GM12878 (cell line): ENCODE data around the gene SETSIP. TPM values are rescaled to one million over a fixed set of nuclear protein-coding genes. Genes with fewer than 3 reads are reported as not detected.
"Not testable (repeated sequence)": the region's sequence is repeated elsewhere in the genome, so short reads cannot be mapped to it uniquely, and the experiment has no call there.

Experiments
- ATAC-seq: fragments of 200-7000 bp; cut with Tn5 transposase; 3 replicates; pipeline ENCODE4 v1.9.1; 2020; ENCODE audit warnings: mild to moderate bottlenecking, moderate library complexity
- BruUV-seq: library from RNA; stranded (reverse); fragments of 400-500 nt; replicated peaks from 2 replicates; lab custom pipeline; 2021; lab: Mats Ljungman, UMichigan
- CTCF ChIA-PET: fragments of 300-600 bp; sonication (Branson Sonifier 250); formaldehyde crosslinking; extraction: SDS; loops from one replicate; lab custom pipeline; 2021; ENCODE audit warnings: inconsistent platforms; lab: Yijun Ruan, JAX
- POLR2A ChIA-PET: fragments of 350-600 bp; formaldehyde crosslinking; extraction: SDS; loops from one replicate; lab custom pipeline; 2021; ENCODE audit warnings: inconsistent platforms; lab: Charles Lee
- RAD21 ChIA-PET: fragments of 300-600 bp; sonication (Branson Sonifier 250); formaldehyde crosslinking; loops from one replicate; lab custom pipeline; 2023; ENCODE audit warnings: antibody characterized with exemption; ENCODE audit not compliant: unreplicated experiment; lab: Charles Lee
- SMC1A ChIA-PET: fragments of 300-600 bp; sonication (Branson Sonifier 250); formaldehyde crosslinking; loops from one replicate; lab custom pipeline; 2023; ENCODE audit not compliant: unreplicated experiment, uncharacterized antibody; lab: Charles Lee
- DNase-seq: peaks from one replicate; pipeline ENCODE4 v3.0.0-alpha.2; 2011; ENCODE audit warnings: low read depth, low spot score
- FAIRE-seq: peaks from 3 replicates; lab custom pipeline; 2011; peaks lifted over from hg19 to GRCh38; lab: Jason Lieb, UNC
- H2AFZ ChIP-seq: 2 replicates; pipeline ENCODE4 v1.6.0; 2011; ENCODE audit warnings: low read depth, low read length, control low read depth; ENCODE audit not compliant: control insufficient read depth
- H3K27ac ChIP-seq: 2 replicates; pipeline ENCODE4 v1.5.1; 2011; ENCODE audit warnings: control low read depth; ENCODE audit not compliant: control insufficient read depth, insufficient read depth
- H3K27me3 ChIP-seq, 2 experiments: replicated peaks in 1 of 2; 2 replicates each; pipeline versions ENCODE4 v1.6.0 to v1.6.1; 2011; ENCODE audit warnings: low read length in 1 of 2; ENCODE audit not compliant: control insufficient read depth in 2 of 2, insufficient read depth in 2 of 2
- H3K36me3 ChIP-seq, 2 experiments: 2 replicates each; pipeline ENCODE4 v1.5.1; 2011; ENCODE audit warnings: low read length in 1 of 2; ENCODE audit not compliant: control insufficient read depth in 2 of 2, insufficient read depth in 2 of 2
- H3K4me1 ChIP-seq: 2 replicates; pipeline ENCODE4 v1.6.1; 2011; ENCODE audit warnings: mild to moderate bottlenecking, low read length, moderate library complexity, mixed read lengths; ENCODE audit not compliant: control insufficient read depth, insufficient read depth
- H3K4me2 ChIP-seq: 2 replicates; pipeline ENCODE4 v1.6.0; 2011; ENCODE audit warnings: control low read depth; ENCODE audit not compliant: control insufficient read depth, insufficient read depth
- H3K4me3 ChIP-seq: fragments of 200-600 bp; sonication (generic); 2 replicates; pipeline ENCODE4 v1.5.1; 2016
- H3K79me2 ChIP-seq: 2 replicates; pipeline ENCODE4 v1.6.0; 2011; ENCODE audit warnings: low read length; ENCODE audit not compliant: control insufficient read depth, insufficient read depth
- H3K9ac ChIP-seq: 2 replicates; pipeline ENCODE4 v1.8.0; 2011; ENCODE audit warnings: low read length, control low read depth, mixed read lengths; ENCODE audit not compliant: control insufficient read depth, insufficient read depth
- H3K9me3 ChIP-seq: replicated peaks from 3 replicates; pipeline ENCODE4 v1.5.1; 2011; ENCODE audit warnings: mild to moderate bottlenecking, low read length; ENCODE audit not compliant: control insufficient read depth, insufficient read depth
- H4K20me1 ChIP-seq: 2 replicates; pipeline ENCODE4 v1.6.0; 2011; ENCODE audit not compliant: control insufficient read depth, insufficient read depth
- CEBPB ChIP-seq, 2 experiments: fragments of 150-350 bp in 1 of 2; IDR thresholded peaks; 2 replicates each; pipeline ENCODE4 v1.6.1; 2012 to 2014; ENCODE audit warnings: low read depth in 2 of 2, low read length in 2 of 2, borderline replicate concordance in 1 of 2, inconsistent platforms in 1 of 2
- CTCF ChIP-seq, 3 experiments: IDR thresholded peaks in 2 of 3; conservative IDR thresholded peaks in 1 of 3; 2 replicates each; pipeline ENCODE4 v1.5.1; 2011; ENCODE audit warnings: low read depth in 3 of 3, low read length in 3 of 3, mild to moderate bottlenecking in 3 of 3, control low read depth in 2 of 3, moderate library complexity in 2 of 3, inconsistent platforms in 1 of 3, mixed read lengths in 1 of 3; ENCODE audit not compliant: control insufficient read depth in 2 of 3, insufficient read depth in 1 of 3; ENCODE audit errors: extremely low read depth in 1 of 3
- EZH2 ChIP-seq: IDR thresholded peaks from 2 replicates; pipeline ENCODE4 v1.6.1; 2012; ENCODE audit warnings: low read depth, mild to moderate bottlenecking, control low read depth, inconsistent platforms, low read length, borderline replicate concordance; ENCODE audit not compliant: control insufficient read depth
- NR2F1 ChIP-seq: fragments of 450-650 bp; conservative IDR thresholded peaks from 2 replicates; pipeline ENCODE4 v1.6.1; 2017; ENCODE audit warnings: mild to moderate bottlenecking
- SMAD1 ChIP-seq: fragments of 450-650 bp; IDR thresholded peaks from 2 replicates; pipeline ENCODE4 v1.6.1; 2018; ENCODE audit warnings: mild to moderate bottlenecking, low read depth; ENCODE audit not compliant: partially characterized antibody
- SUZ12 ChIP-seq: fragments of 200-600 bp; sonication (generic); IDR thresholded peaks from one replicate; pipeline ENCODE4 v1.6.1; 2018; ENCODE audit warnings: antibody characterized with exemption, mild to moderate bottlenecking; ENCODE audit not compliant: unreplicated experiment
- TAF1 ChIP-seq: IDR thresholded peaks from 2 replicates; pipeline ENCODE4 v1.6.1; 2011; ENCODE audit warnings: mild to moderate bottlenecking, low read depth, low read length, borderline replicate concordance
- WGBS: methylation state at CpG from one replicate; pipeline ENCODE4 v1.1.6; 2016; ENCODE audit warnings: low lambda C conversion rate; ENCODE audit not compliant: insufficient replicate concordance, insufficient coverage; ENCODE audit errors: missing lambda C conversion rate; 5-methylcytosine and 5-hydroxymethylcytosine counted together
- in situ Hi-C: fragments of 300-500 bp; cut with MboI; formaldehyde crosslinking; loops from 9 replicates; pipeline ENCODE4 v1.14.3; 2018; ENCODE audit warnings: mixed read lengths
- intact Hi-C: fragments of 100-400 bp; cut with micrococcal nuclease; formaldehyde crosslinking; loops from one replicate; pipeline ENCODE4 v1.14.2; 2022; ENCODE audit not compliant: unreplicated experiment
- polyA plus RNA-seq, 11 experiments: library from polyadenylated mRNA; depleted of rRNA in 4 of 11; unstranded in 6 of 11; stranded (reverse) in 5 of 11; fragments of >200 nt; fragmentation: Nextera tagmentation in 4 of 11; fragmentation: Illumina TruSeq in 1 of 11; extraction: Ambion mirVana in 4 of 11; extraction: Trizol in 1 of 11; gene quantifications; 1 replicate in 1 of 11; 2 replicates in 10 of 11; pipeline versions ENCODE4 v1.2.1 to v1.2.3, GENCODE V29; 2011 to 2016; ENCODE audit warnings: inconsistent platforms in 2 of 11, missing spikeins in 2 of 11, low read depth in 1 of 11
- total RNA-seq, 4 experiments: library from RNA; depleted of rRNA in 3 of 4; stranded (reverse); fragments of >200 nt in 3 of 4; fragmentation: Illumina TruSeq in 1 of 4; extraction: Trizol in 1 of 4; gene quantifications; 2 replicates each; pipeline versions ENCODE4 v1.2.1 to v1.2.3, GENCODE V29; 2013 to 2021

Gene SETSIP
- total and polyA plus RNA-seq, 10 of the 15 experiments (the other 5 are each of a cell fraction or from before 2014, with no cell fraction given): 0.15 to 0.46 (median 0.23) TPM; not detected in 2

- CTCF ChIA-PET: no interaction called here
- no peaks in the 10 kb centered on the region for H3K4me1 ChIP-seq
- no peak for FAIRE-seq
Measured at GRCh38 chr1:92029241-92029922, 45.8 kb downstream of the SETSIP start.

GRCh38 chr1:92026806-92027205 lies 48.4 kb downstream of the SETSIP start:
- Histone ChIP-seq H2AFZ (no peak overlapping the region), H4K20me1 (no peaks in the 10 kb centered on the region), H3K27me3 (peaks cover 3 to 10% of the 10 kb centered on the region in 2 experiments), H3K79me2 (no peaks in the 10 kb centered on the region), H3K4me2 (no peak overlapping the region), H3K4me1 (no peaks in the 10 kb centered on the region), H3K9me3 (no peaks in the 10 kb centered on the region), H3K4me3 (no peak overlapping the region), H3K9ac (no peak overlapping the region), H3K27ac (no peak overlapping the region), H3K36me3 (no peaks in the 10 kb centered on the region)
- TF ChIP-seq TAF1 (no peak), EZH2 (no peak), CTCF (IDR thresholded peaks at IDR 0.05 in 2 of 3, conservative IDR thresholded peaks at IDR 0.05 in 1 of 3; ENCODE audit: control insufficient read depth in 2 of 3, extremely low read depth in 1 of 3, insufficient read depth in 1 of 3, low read depth in 3 of 3, low read length in 3 of 3) (no peak), SMAD1 (no peak)
- DNase-seq (no peak), ATAC-seq (no peak), FAIRE-seq (no peak)
- SMC1A ChIA-PET: no interaction called here
- POLR2A ChIA-PET: no interaction called here
- WGBS: 35% methylated on average over 5 of the region's 9 CpGs
- in situ Hi-C loops: no loop called here
- intact Hi-C loops: no loop called here
- CTCF ChIA-PET: no interaction called here
- no TSS peak for BruUV-seq
- RAD21 ChIA-PET: no interaction called here

More at GRCh38 chr1:92029241-92029922, 45.8 kb downstream of the SETSIP start:
- no peaks in the 10 kb centered on the region for H3K9me3 ChIP-seq
- ChIA-PET RAD21 (no interaction called here), SMC1A (interaction anchor here (0.6 kb wide), 1 partner anchor 9 kb away, joined by 3 read pairs; no protein-coding TSS in a partner anchor), POLR2A (no interaction called here)
- in situ Hi-C loops (no loop called here), intact Hi-C loops (no loop called here)
- H3K4me2 ChIP-seq: peak overlapping the region; percentile 42; the same call in 1 of the 2 replicates
- H3K36me3 ChIP-seq: no peaks in the 10 kb centered on the region
- ATAC-seq (no peak), DNase-seq (no peak)
- H3K4me3 ChIP-seq: no peak overlapping the region
- no TSS peak for BruUV-seq
- 61% methylated on average over 31 of the region's 31 CpGs for WGBS
- TF ChIP-seq NR2F1: no peak
- no peak for TF ChIP-seq SMAD1
- no peak for TF ChIP-seq CEBPB (IDR thresholded peaks at IDR 0.05; ENCODE audit: borderline replicate concordance in 1 of 2, low read depth in 2 of 2, low read length in 2 of 2)
- peak; percentile 36 for TF ChIP-seq SUZ12
- H3K27ac ChIP-seq: no peak overlapping the region
- H3K27me3 ChIP-seq: peaks cover 5 to 14% of the 10 kb centered on the region in 2 experiments
- H3K79me2 ChIP-seq: no peaks in the 10 kb centered on the region
- no peak overlapping the region for H2AFZ ChIP-seq
- H4K20me1 ChIP-seq: no peaks in the 10 kb centered on the region
- no peak overlapping the region for H3K9ac ChIP-seq

GRCh38 chr1:92026042-92026441 lies 49.2 kb downstream of the SETSIP start:
- H3K36me3 ChIP-seq, H2AFZ ChIP-seq, H3K27ac ChIP-seq, DNase-seq, H3K4me3 ChIP-seq, in situ Hi-C loops, H3K4me1 ChIP-seq, SMC1A ChIA-PET, H3K9me3 ChIP-seq, H3K9ac ChIP-seq, POLR2A ChIA-PET, CTCF ChIA-PET, BruUV-seq, RAD21 ChIA-PET, FAIRE-seq, ATAC-seq, intact Hi-C loops, H3K4me2 ChIP-seq, H4K20me1 ChIP-seq, H3K79me2 ChIP-seq: not testable (repeated sequence)
- peaks cover 3 to 10% of the 10 kb centered on the region in 2 experiments for H3K27me3 ChIP-seq
- 81% methylated on average over 14 of the region's 29 CpGs for WGBS
